GM19328 (cell line): ENCODE results near the gene MAN1C1.

Source experiments
- ATAC-seq: cut with Tn5 transposase; IDR thresholded peaks from one replicate; pipeline ENCODE4 v1.9.1; 2021; ENCODE audit warnings: mild to moderate bottlenecking, moderate library complexity; ENCODE audit not compliant: unreplicated experiment

Gene MAN1C1

DNA sequence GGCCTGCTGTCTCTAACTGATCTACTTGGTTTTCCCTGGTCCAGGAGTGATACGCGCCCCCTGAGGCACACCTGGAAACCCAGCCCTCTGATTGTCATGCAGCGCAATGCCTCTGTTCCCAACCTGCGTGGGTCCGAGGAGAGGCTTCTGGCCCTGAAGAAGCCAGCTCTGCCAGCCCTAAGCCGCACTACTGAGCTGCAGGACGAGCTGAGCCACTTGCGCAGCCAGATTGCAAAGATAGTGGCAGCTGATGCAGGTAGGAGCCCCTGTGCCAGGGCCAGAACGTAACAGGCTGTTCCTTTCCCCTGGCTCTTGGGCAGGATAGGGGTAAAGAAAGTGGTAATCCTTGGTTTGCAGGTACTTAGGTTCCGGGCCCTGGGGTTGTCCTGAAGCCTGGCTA lies 210.0 kb downstream of the MAN1C1 start:
- no peak for ATAC-seq

DNA sequence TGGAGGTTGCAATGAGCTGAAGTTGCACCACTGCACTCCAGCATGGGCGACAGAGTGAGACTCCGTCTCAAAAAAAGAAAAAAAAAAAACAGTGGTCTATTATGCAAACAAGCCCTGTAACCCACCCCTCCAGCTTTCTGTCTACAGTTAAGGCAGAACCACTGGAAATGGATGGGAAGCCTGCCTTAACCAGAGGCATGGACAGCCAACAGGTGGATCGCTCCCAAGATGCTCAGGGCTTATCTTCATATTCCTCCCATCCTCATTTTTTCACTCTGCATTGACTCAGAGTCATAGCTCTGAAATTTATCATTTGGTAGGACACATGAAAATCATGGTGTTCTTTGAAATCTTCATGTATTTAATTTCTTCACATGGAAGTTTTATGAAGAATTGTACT lies 211.9 kb downstream of the MAN1C1 start:
- ATAC-seq = no peak

- no peak for ATAC-seq
Observed at GRCh38 chr1:25829046-25829445, 212.5 kb downstream of the MAN1C1 start.

DNA sequence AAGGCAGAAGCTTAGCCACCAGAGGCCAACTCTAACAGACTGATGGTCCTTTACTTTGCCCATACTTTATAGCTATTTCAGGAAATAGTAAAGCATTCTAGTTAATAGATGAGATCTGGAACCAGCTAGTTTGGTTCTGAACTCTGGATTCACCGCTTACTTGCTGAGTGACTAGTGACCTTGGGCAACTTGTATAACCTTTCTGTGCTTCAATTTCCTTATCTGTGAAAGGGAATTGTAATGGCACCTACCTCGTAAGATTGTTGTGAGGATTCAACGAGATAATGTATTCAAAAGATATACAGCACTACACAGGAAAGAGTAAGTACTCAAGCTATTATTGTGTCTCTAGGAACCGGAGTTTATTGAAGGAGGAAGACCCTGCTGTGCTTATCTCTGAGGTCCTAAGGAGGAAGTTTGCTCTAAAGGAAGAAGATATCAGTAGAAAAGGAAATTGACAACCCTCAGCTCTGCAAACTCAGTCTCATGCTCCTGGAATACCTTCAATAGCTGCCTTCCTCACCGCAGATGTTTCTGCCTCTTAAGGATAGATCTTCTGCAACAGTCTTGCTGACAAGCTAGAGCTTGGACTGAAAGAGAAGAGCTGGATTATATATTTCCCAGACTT lies 215.1 kb downstream of the MAN1C1 start:
- no peak for ATAC-seq

DNA sequence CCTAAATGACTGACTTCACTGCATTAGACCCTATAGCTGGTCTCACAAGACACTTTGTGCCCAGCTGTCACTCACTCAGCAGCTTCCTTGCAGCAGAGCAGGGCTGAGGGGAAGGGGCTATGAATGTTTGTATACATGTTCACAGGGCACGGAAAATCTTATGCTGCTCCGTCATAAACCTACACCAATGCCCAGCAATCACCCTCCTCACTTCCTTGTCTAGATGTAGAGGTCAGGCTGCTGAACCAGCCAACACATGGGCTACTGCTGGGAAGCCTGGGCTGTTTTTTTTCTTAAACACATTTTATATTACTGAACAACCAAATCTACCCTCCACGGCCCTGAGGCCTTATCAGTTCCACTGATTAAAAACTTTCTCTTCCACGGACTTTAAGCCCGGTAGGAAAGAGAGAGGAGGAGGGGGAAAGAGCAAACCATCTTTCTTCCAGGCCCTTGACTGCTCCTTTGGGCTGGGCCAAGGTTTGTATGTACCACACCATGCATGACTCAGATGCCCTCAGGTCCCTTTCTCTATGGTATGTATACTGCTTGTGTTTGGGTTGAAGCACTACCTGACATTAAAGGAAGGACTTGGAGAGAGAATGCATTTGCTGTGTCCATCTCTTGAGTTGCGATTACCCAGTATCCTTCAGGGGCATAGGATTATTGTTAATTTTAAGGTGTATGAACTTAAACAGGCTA lies 215.9 kb downstream of the MAN1C1 start:
- ATAC-seq = no peak

DNA sequence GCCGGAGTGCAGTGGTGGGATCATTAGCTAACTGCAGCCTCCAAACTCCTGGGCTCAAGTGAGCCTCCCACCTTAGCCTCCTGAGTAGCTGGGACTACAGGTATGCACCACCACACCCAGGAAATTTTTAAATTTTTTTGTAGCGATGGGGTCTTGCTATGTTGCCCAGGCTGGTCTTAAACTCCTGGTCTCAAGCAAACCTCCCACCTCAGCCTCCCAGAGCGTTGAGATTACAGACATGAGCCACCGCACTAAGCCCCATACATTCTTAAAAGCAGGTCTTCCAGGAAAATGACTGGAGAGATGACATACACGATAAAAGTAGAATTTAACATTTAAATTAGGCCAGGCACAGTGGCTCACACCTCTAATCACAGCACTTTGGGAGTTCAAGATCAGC lies 216.6 kb downstream of the MAN1C1 start:
- ATAC-seq = no peak
